Body of pancreas (tissue), 4 donors: ENCODE data around the gene ZNF766. TPM values are rescaled to one million over a fixed set of nuclear protein-coding genes. Genes with fewer than 3 reads are reported as not detected.

Experiments used
- ATAC-seq: fragments of 150-250 bp; one replicate; pipeline ENCODE4 v1.9.1; 2016
- DNase-seq, 4 donors: peaks; one replicate each; pipeline ENCODE4 v3.0.0-alpha.2; 2019
- H3K27ac ChIP-seq, 4 donors: fragments of 200-600 bp; sonication (generic); 1 replicate in 3 of 4; 2 replicates in 1 of 4; pipeline versions ENCODE4 v1.5.1 to v1.6.1; 2016 to 2019; ENCODE audit warnings: mild to moderate bottlenecking in 1 of 4, mixed read lengths in 1 of 4, moderate library complexity in 1 of 4
- H3K27me3 ChIP-seq, 2 donors: fragments of 200-600 bp; sonication (generic); one replicate each; pipeline ENCODE4 v1.6.0; 2016; ENCODE audit warnings: mild to moderate bottlenecking in 1 of 2
- H3K36me3 ChIP-seq, 2 donors: fragments of 200-600 bp; sonication (generic); replicated peaks in 1 of 2; 2 replicates each; pipeline ENCODE4 v1.5.1; 2016; ENCODE audit warnings: low read depth in 2 of 2; ENCODE audit not compliant: insufficient read depth in 1 of 2
- H3K4me1 ChIP-seq: fragments of 200-600 bp; sonication (generic); one replicate; pipeline ENCODE4 v1.6.0; 2016
- H3K4me3 ChIP-seq, 2 donors: fragments of 200-600 bp; sonication (generic); 1 replicate in 1 of 2; 2 replicates in 1 of 2; pipeline ENCODE4 v1.5.1; 2016 to 2019
- H3K9me3 ChIP-seq, 3 donors: fragments of 200-600 bp; sonication (generic); 1 replicate in 2 of 3; 2 replicates in 1 of 3; pipeline ENCODE4 v1.5.1; 2016
- CTCF ChIP-seq, 7 experiments: fragments of 450-650 bp in 4 of 7; fragments of 200-600 bp in 3 of 7; sonication (generic) in 3 of 7; IDR thresholded peaks; one replicate each; pipeline ENCODE4 v1.5.1; 2016 to 2019; ENCODE audit warnings: antibody characterized with exemption in 7 of 7
- POLR2A ChIP-seq, 3 donors: fragments of 450-650 bp; IDR thresholded peaks; one replicate each; pipeline ENCODE4 v1.6.1; 2016; ENCODE audit warnings: antibody characterized with exemption in 3 of 3, mild to moderate bottlenecking in 2 of 3
- WGBS, 2 donors: methylation state at CpG; one replicate each; pipeline ENCODE4 v1.1.5; 2017; 5-methylcytosine and 5-hydroxymethylcytosine counted together
- intact Hi-C: fragments of 100-400 bp; cut with DNase I; formaldehyde crosslinking; loops from one replicate; pipeline ENCODE4 v1.15.1; 2023
- total RNA-seq, 2 donors: library from RNA; depleted of rRNA; stranded (reverse); fragments of >200 nt; gene quantifications; one replicate each; pipeline ENCODE4 v1.1.0, GENCODE V29; 2016

The ZNF766 gene
- 1 to 10 TPM; 2.0 to 4.9 TPM for total RNA-seq

GRCh38 chr19:52269338-52270261 lies at the start of gene ZNF766:
ZNF766 (plus strand) TSS chr19:52269587; CDS start chr19:52269614, 27 bp downstream.
- intact Hi-C loops, result no loop called here
- Histone ChIP-seq H3K9me3 (no peaks in the 10 kb centered on the region), H3K4me1 (peaks cover 18% of the 10 kb centered on the region), H3K4me3 (peak within 1 kb of the TSS; percentile 76 to 81), H3K27ac (peak within 1 kb of the TSS; percentile 83 to 97 (median 92)), H3K36me3 (no peaks in the 10 kb centered on the region), H3K27me3 (no peaks in the 10 kb centered on the region)
- ATAC-seq (peak; percentile 100), DNase-seq (peak; percentile 97 to 98 (median 98))
- 0 to 1% methylated on average over 43 to 69 of the region's 70 CpGs for WGBS, 2 donors
- TF ChIP-seq POLR2A (IDR thresholded peaks at IDR 0.05) (peak; percentile 67 to 86 (median 82)), CTCF (IDR thresholded peaks at IDR 0.05) (peak in 1 of 7 experiments; percentile 25)

- no peaks in the 10 kb centered on the region for H3K9me3 ChIP-seq
- H3K4me1 ChIP-seq, result no peaks in the 10 kb centered on the region
- no peaks in the 10 kb centered on the region for H3K27me3 ChIP-seq
- intact Hi-C loops, result no loop called here
- 93 to 94% methylated on average over 7 to 8 of the region's 8 CpGs for WGBS, 2 donors
- no peak for TF ChIP-seq CTCF (IDR thresholded peaks at IDR 0.05)
- no peak for TF ChIP-seq POLR2A (IDR thresholded peaks at IDR 0.05)
- H3K36me3 ChIP-seq, result peaks cover 41 to 85% of the 10 kb centered on the region in 2 donors
- H3K27ac ChIP-seq, result no peak overlapping the region
- H3K4me3 ChIP-seq, result no peak overlapping the region
- no peak for ATAC-seq
- DNase-seq, result no peak
These were observed 49.8 kb upstream of the ZNF766 start for GRCh38 chr19:52219611-52220010.

GRCh38 chr19:52221031-52221430 lies 48.4 kb upstream of the ZNF766 start:
- H3K27ac ChIP-seq, result no peak overlapping the region
- no peaks in the 10 kb centered on the region for H3K27me3 ChIP-seq
- no peak for TF ChIP-seq CTCF (IDR thresholded peaks at IDR 0.05)
- no peaks in the 10 kb centered on the region for H3K4me1 ChIP-seq
- 94 to 100% methylated on average over 4 to 6 of the region's 6 CpGs for WGBS, 2 donors
- intact Hi-C loops, result no loop called here
- no peak overlapping the region for H3K4me3 ChIP-seq
- H3K36me3 ChIP-seq, result peaks cover 34 to 82% of the 10 kb centered on the region in 2 donors
- DNase-seq (no peak), ATAC-seq (no peak)
- no peaks in the 10 kb centered on the region for H3K9me3 ChIP-seq

- 79 to 83% methylated on average over 4 to 7 of the region's 7 CpGs for WGBS, 2 donors
- intact Hi-C loops, result no loop called here
- no peaks in the 10 kb centered on the region for H3K4me1 ChIP-seq
- peaks cover 29 to 80% of the 10 kb centered on the region in 2 donors for H3K36me3 ChIP-seq
- no peaks in the 10 kb centered on the region for H3K9me3 ChIP-seq
- no peak overlapping the region for H3K4me3 ChIP-seq
- DNase-seq (no peak), ATAC-seq (no peak)
- H3K27ac ChIP-seq, result no peak overlapping the region
- H3K27me3 ChIP-seq, result no peaks in the 10 kb centered on the region
- TF ChIP-seq CTCF (IDR thresholded peaks at IDR 0.05) (no peak), POLR2A (IDR thresholded peaks at IDR 0.05) (no peak)
These were observed 47.5 kb upstream of the ZNF766 start for GRCh38 chr19:52221831-52222375.
